Keratinocyte (primary cell): ENCODE results near the gene NCBP2.

Source experiments
- CTCF ChIP-seq, 3 experiments: IDR thresholded peaks in 1 of 3; conservative IDR thresholded peaks in 1 of 3; optimal IDR thresholded peaks in 1 of 3; 2 replicates in 2 of 3; 3 replicates in 1 of 3; pipeline versions ENCODE3 to v1.5.1; 2011; ENCODE audit warnings: low read length in 3 of 3, mild to moderate bottlenecking in 3 of 3, moderate library complexity in 2 of 3, control low read depth in 1 of 3, inconsistent platforms in 1 of 3; ENCODE audit not compliant: insufficient read depth in 2 of 3; ENCODE audit errors: extremely low read depth in 1 of 3
- EZH2 ChIP-seq: IDR thresholded peaks from one replicate; pipeline ENCODE4 v1.6.1; 2012; ENCODE audit warnings: inconsistent platforms, mild to moderate bottlenecking, low read length, moderate library complexity

- no peak for TF ChIP-seq CTCF (optimal IDR thresholded peaks at IDR 0.05 in 1 of 3, IDR thresholded peaks at IDR 0.05 in 1 of 3, conservative IDR thresholded peaks at IDR 0.05 in 1 of 3; ENCODE audit: extremely low read depth in 1 of 3, insufficient read depth in 2 of 3, low read length in 3 of 3)
- no peak for TF ChIP-seq EZH2
These were observed 33.0 kb upstream of the NCBP2 start for GRCh38 chr3:196975349-196975748.
